GM18520 (cell line): ENCODE data around the gene PPP1R7.

ENCODE experiments used
- ATAC-seq: cut with Tn5 transposase; IDR thresholded peaks from one replicate; pipeline ENCODE4 v1.9.1; 2021; ENCODE audit not compliant: unreplicated experiment

Gene PPP1R7

GRCh38 chr2:241160318-241160717, 10.1 kb downstream of the PPP1R7 start:
- ATAC-seq = no peak

GRCh38 chr2:241161646-241162281, 11.5 kb downstream of the PPP1R7 start:
- ATAC-seq = no peak

- no peak for ATAC-seq
These were observed 13.4 kb downstream of the PPP1R7 start for GRCh38 chr2:241163601-241164118.

DNA sequence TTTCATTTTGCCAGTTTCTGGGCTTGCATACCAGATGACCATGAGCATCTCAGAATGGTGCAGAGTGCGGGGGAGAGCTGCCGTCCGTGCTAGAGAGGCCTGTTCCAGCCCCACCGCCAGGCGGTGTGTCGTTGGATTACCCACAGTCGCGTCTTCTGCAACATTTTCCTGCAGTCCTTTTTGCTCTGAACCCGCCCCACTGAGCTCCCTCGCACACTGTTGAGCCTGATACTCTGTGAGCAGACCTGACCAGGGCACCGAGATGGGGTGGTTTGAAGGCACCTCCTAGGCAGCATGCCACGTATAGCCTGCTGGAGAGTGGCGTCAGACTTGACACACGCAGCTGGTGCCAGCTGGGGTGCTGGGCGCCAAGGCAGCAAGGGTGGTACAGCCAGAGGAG, 18.1 kb downstream of the PPP1R7 start:
- no peak for ATAC-seq

GRCh38 chr2:241173557-241173956, 23.3 kb downstream of the PPP1R7 start:
- ATAC-seq = no peak

- no peak for ATAC-seq
These were observed 27.5 kb downstream of the PPP1R7 start for GRCh38 chr2:241177526-241178334.

- no peak for ATAC-seq
These were observed 28.7 kb downstream of the PPP1R7 start for GRCh38 chr2:241178961-241179360.

GRCh38 chr2:241179899-241180298, 29.6 kb downstream of the PPP1R7 start:
- ATAC-seq = no peak

GRCh38 chr2:241180495-241180894, 30.2 kb downstream of the PPP1R7 start:
- ATAC-seq = no peak

- ATAC-seq = no peak
These were observed 31.9 kb downstream of the PPP1R7 start for GRCh38 chr2:241182126-241182525.

DNA sequence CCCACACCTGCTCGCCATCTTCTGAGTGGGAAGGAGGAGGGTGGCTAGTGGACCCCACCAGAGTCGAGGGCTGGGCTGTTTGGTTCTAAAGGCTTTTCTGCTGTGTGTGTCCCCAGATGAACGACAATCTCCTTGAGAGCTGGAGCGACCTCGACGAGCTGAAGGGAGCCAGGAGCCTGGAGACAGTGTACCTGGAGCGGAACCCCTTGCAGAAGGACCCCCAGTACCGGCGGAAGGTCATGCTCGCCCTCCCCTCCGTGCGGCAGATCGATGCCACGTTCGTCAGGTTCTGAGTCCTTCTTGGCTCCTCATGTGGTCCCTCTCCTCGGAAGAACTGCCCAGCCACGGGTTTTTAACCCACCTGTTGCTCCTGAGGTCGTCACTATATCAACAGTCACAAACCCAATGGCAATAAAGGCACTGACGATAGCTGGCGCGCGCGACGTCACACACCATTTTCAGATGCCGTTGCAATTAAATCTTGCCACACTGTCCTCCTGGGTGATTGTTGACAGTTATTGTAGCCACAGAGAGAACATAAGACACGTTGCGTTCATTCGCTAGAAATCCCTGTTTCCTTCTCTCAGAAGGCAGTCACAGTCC, 32.4 kb downstream of the PPP1R7 start:
- ATAC-seq = no peak

GRCh38 chr2:241183221-241183620, 33.0 kb downstream of the PPP1R7 start:
- no peak for ATAC-seq

DNA sequence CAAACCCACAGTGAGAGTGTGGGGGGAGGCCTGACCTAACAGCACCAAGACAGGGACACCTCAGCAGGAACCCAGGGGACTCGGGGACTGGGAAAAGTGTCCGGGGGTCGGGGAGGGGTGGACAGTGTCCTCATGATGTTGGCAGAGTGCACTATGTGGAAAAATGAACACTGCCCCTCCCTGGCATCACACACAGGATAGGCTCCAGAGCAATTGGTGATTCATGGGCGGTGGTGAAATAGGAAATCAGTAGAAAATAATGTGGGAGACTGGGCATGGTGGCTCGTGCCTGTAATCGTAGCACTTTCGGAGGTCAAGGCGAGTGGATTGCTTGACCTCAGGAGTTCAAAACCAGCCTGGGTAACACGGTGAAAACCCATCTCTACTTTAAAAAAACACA, 34.6 kb downstream of the PPP1R7 start:
- no peak for ATAC-seq

DNA sequence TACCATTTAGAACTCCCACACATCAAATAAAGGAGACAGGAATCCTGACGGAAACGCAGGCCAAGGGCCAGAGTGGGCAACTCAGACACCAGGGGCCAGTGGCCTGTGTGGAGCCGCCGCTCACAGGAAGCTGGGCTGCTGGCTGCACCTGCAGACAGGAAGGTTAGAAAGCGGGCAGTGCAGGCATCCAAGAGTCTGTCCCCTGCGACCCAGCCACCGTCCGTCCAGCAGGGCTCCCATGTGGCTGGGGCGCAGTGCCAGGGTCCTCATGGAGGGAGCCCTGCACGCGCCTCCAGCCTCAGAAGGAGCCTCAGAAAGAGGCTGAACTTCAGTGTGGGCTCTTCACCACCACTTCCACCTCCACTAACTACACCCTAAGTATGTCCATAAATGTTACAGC, 35.7 kb downstream of the PPP1R7 start:
- ATAC-seq = no peak

- ATAC-seq = no peak
These were observed 37.0 kb downstream of the PPP1R7 start for GRCh38 chr2:241187101-241187917.

- no peak for ATAC-seq
These were observed 37.6 kb downstream of the PPP1R7 start for GRCh38 chr2:241187918-241188234.

DNA sequence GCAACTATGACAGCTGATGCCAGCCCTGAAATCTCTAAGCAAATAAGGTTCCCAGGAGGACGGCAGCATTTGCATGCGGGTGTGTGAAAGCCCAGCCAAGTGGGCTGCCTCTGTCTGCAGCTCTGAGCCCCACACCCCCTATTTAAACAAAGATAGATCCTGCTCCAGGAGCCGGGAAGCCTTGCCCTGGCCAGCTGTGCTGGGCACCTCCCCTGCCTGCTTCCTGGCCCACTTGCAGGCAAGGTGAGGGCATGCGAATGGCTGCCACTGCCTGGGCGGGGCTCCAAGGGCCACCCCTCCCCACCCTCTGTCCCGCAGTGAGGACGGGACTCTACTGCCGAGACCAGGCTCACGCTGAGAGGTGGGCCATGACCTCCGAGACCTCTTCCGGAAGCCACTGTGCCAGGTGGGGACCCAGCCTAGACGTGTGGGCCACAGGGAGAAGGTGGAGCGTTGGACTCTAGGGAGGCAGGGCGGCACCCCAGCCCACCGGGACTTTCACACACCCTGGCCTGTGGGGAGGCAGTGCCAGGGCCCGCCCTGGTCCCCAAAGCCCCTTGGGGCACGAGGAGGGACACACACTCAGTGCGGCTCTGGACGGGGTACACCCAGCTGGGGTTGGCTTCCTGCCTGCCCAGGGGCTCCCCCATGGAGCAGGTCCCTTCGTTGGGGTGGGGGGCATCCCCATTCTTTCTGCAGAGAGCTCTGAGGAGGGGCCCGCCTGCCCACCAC, 38.3 kb downstream of the PPP1R7 start, which contains the start of gene ANO7:
ANO7 (plus strand) TSS at position 317 of the 732 bp plus-strand sequence. CDS start 1,387 bp downstream, outside the sequence.
- no peak for ATAC-seq

- no peak for ATAC-seq
These were observed 39.0 kb downstream of the PPP1R7 start for GRCh38 chr2:241189093-241189855.

GRCh38 chr2:241189856-241190201, 39.6 kb downstream of the PPP1R7 start:
- ATAC-seq = no peak
